H7 (cell line): ENCODE measurements around the gene TOMM40L. TPM values are rescaled to one million over a fixed set of nuclear protein-coding genes. Genes with fewer than 3 reads are reported as not detected.

Source experiments
- DNase-seq: peaks from one replicate; pipeline ENCODE4 v3.0.0; 2012
- H3K27me3 ChIP-seq: 2 replicates; pipeline ENCODE4 v1.6.0; 2011; ENCODE audit warnings: mild to moderate bottlenecking, low read length; ENCODE audit not compliant: control insufficient read depth, insufficient read depth
- H3K36me3 ChIP-seq: replicated peaks from 2 replicates; pipeline ENCODE4 v1.5.1; 2011; ENCODE audit warnings: low read length; ENCODE audit not compliant: control insufficient read depth, insufficient read depth
- H3K4me3 ChIP-seq: 2 replicates; pipeline ENCODE4 v1.5.1; 2011; ENCODE audit warnings: low read depth, mild to moderate bottlenecking, control low read depth, low read length, moderate library complexity; ENCODE audit not compliant: insufficient read depth
- total RNA-seq: library from RNA; depleted of rRNA; stranded (reverse); fragments of >200 nt; shearing (Covaris generic); gene quantifications from 2 replicates; pipeline ENCODE4 v1.2.3, GENCODE V29; 2014; rRNA removed

The TOMM40L gene
- total RNA-seq, 1 experiment from 2014 or later, result 38.1 TPM

DNA sequence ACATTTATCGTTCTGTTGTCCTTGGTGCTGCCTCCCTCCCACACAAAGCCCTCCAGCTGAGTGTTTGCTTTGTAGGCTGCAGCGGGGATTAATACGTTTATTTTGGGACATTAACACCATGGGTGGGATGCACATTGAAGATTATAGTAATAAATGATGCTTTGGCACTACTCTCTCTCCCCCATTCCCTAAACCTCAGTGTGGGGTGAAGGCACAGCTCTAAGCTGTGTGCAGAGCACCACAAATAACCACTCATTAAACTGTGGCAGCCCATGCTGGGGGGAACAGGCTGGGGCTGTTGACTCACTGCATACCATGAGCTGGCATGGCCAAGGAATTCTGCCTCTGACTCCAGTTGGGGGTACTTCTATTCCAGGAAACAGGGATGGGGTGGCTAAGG, 40.3 kb downstream of the TOMM40L start:
- Histone ChIP-seq H3K27me3 (peaks cover 7% of the 10 kb centered on the region; the same call in 1 of the 2 replicates), H3K4me3 (no peak overlapping the region), H3K36me3 (no peaks in the 10 kb centered on the region)
- DNase-seq, result no peak

DNA sequence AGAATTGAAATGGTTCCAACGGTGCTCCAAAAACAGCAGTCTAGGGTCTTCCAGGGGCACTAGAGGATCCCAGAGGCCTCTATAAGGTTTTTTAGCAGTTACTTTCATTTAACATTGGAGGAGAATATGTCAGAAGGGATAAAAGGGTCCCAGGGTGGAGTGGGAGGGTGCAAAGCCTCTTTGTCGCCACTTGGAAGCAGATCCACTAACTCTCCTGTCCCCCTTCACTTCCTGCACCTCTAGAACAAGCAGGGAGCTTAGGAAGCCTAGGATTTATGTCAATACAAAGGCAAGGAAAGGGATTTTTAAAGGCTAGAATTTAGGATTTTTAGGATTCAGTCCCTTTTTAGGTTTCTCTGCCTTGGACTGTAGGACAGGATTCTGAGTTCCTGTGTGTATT, 41.0 kb downstream of the TOMM40L start:
- Histone ChIP-seq H3K4me3 (no peak overlapping the region), H3K27me3 (peaks cover under 1% of the 10 kb centered on the region; the same call in 1 of the 2 replicates), H3K36me3 (no peaks in the 10 kb centered on the region)
- no peak for DNase-seq

DNA sequence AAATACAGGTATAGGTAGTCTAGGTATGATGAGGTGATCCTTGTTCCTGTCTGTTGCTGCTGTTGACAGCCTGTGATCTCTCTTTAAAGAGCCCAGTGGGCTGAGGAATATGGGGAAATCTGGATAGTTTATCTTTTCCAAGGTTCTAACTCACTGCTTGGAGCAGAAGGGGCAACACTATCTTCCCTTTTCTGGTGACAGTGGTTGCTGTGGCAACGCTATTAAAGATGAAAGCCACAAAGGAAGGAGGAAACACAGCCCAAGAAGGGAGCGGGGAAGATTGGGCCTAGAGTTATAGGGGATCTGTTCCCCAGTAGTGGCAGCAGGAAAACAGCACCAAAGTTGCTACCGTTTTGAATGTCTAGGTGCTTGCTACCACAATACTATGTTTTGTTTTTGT, 41.5 kb downstream of the TOMM40L start:
- no peak overlapping the region for H3K4me3 ChIP-seq
- no peak for DNase-seq
- no peaks in the 10 kb centered on the region for H3K36me3 ChIP-seq
- no peaks in the 10 kb centered on the region; the same call in 1 of the 2 replicates for H3K27me3 ChIP-seq

DNA sequence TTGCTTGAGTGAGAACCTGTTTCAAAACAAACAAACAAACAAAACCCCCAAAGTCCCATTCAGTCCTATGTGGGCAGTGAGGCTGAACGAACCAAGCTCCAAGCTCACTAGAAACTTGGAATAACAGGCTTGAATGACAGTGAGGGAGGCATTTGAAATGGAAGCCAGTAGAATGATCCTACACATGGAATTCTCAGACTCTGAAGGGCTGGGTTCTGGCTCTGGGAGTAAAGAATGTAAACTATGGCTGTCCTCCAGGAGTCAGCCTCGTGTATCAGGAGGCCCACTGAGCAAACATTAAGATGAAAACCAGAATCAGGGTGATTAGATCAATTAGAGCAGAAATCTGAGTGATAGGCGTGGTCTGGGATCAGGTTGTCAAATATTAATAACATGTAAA, 47.5 kb downstream of the TOMM40L start:
- no peaks in the 10 kb centered on the region; the same call in 1 of the 2 replicates for H3K27me3 ChIP-seq
- DNase-seq, result no peak
- no peak overlapping the region for H3K4me3 ChIP-seq
- H3K36me3 ChIP-seq, result no peaks in the 10 kb centered on the region

DNA sequence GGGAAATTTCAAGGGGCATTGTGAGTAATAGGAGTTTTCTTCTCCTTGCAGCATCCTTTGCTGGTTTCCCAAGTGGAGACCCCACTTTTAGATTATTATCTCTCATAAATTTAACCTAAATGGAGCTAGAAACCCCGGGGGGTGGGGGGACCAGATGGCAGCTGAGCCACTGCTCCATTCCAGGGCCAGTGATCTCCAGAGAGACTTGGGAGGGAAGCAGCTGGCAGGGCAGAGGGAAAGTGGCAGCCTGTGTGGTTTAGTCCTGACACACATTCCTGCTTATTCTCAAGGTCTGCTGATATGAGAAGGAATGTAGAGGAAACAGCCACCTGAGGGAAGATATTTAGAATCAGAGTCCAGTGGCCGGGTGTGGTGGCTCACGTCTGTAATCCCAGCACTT, 49.0 kb downstream of the TOMM40L start:
- no peaks in the 10 kb centered on the region; the same call in 1 of the 2 replicates for H3K27me3 ChIP-seq
- no peaks in the 10 kb centered on the region for H3K36me3 ChIP-seq
- H3K4me3 ChIP-seq, result no peak overlapping the region
- DNase-seq, result no peak

Other genes with a start within 250 kb of the TOMM40L start
- gene F11R, start 204.9 kb upstream of the TOMM40L start, total RNA-seq, result 211 and 255 TPM in 2 replicates
- gene TSTD1, start 187.1 kb upstream of the TOMM40L start, total RNA-seq, result 91.3 and 114 TPM in 2 replicates
- gene USF1, start 180.1 kb upstream of the TOMM40L start, total RNA-seq, result 169 and 176 TPM in 2 replicates
- 0.11 TPM in 1 of 2 replicates, not detected in the other for gene ARHGAP30, start 156.2 kb upstream of the TOMM40L start, total RNA-seq
- not detected in 2 replicates for gene NECTIN4, start 136.5 kb upstream of the TOMM40L start, total RNA-seq
- gene KLHDC9, start 127.7 kb upstream of the TOMM40L start, total RNA-seq, result 21.9 and 23.2 TPM in 2 replicates
- gene PFDN2, start 108.0 kb upstream of the TOMM40L start, total RNA-seq, result 46.8 and 60.6 TPM in 2 replicates
- gene NIT1, start 108.0 kb upstream of the TOMM40L start, total RNA-seq, result 75.9 and 81.5 TPM in 2 replicates
- gene DEDD, start 93.4 kb upstream of the TOMM40L start, total RNA-seq, result 52.8 and 63.6 TPM in 2 replicates
- 81.9 and 86.1 TPM in 2 replicates for gene UFC1, start 72.1 kb upstream of the TOMM40L start, total RNA-seq
- 10.7 and 12.0 TPM in 2 replicates for gene USP21, start 66.6 kb upstream of the TOMM40L start, total RNA-seq
- gene PPOX, start 59.6 kb upstream of the TOMM40L start, total RNA-seq, result 57.3 and 64.7 TPM in 2 replicates
- gene B4GALT3, start 48.6 kb upstream of the TOMM40L start, total RNA-seq, result 105 and 106 TPM in 2 replicates
- gene ADAMTS4, start 27.0 kb upstream of the TOMM40L start, total RNA-seq, result 9.0 and 11.7 TPM in 2 replicates
- 278 and 312 TPM in 2 replicates for gene NDUFS2, start 23.7 kb upstream of the TOMM40L start, total RNA-seq
- gene FCER1G, start 10.8 kb upstream of the TOMM40L start, total RNA-seq, result 0.35 TPM in 1 of 2 replicates, not detected in the other
- 7.2 TPM in 1 of 2 replicates, not detected in the other for gene APOA2, start 2.4 kb upstream of the TOMM40L start, total RNA-seq
- gene NR1I3, start 12.1 kb downstream of the TOMM40L start, total RNA-seq, result not detected in 2 replicates
- 0.35 TPM in 1 of 2 replicates, not detected in the other for gene PCP4L1, start 32.7 kb downstream of the TOMM40L start, total RNA-seq
- 3.5 and 5.6 TPM in 2 replicates for gene MPZ, start 83.9 kb downstream of the TOMM40L start, total RNA-seq
- gene SDHC, start 88.3 kb downstream of the TOMM40L start, total RNA-seq, result 37.3 and 44.3 TPM in 2 replicates
- not detected in 2 replicates for gene CFAP126, start 141.8 kb downstream of the TOMM40L start, total RNA-seq